ENCODE measurements around the gene KIT. TPM values are rescaled to one million over a fixed set of nuclear protein-coding genes. Genes with fewer than 3 reads are reported as not detected.

KIT gene
- total and polyA plus RNA-seq, 2 donors (not counting 3 experiments of a cell fraction or from before 2014, with no cell fraction given), result 19.8 to 39.7 TPM

GRCh38 chr4:54709400-54709799 is 51.6 kb downstream of the KIT start:
- ChIA-PET POLR2A (no interaction called here), CTCF (no interaction called here)
- H4K20me1 ChIP-seq (replicated peaks; ENCODE audit: control insufficient read depth, extremely low read depth, insufficient read depth, low read length), result no peaks in the 10 kb centered on the region
- intact Hi-C loops (cut with micrococcal nuclease) (no loop called here), dilution Hi-C loops (cut with MboI; ENCODE audit: extremely low pct_ligation_motif_present, low sequenced_read_pairs) (no loop called here)
- H3K27me3 ChIP-seq (ENCODE audit: control insufficient read depth in 2 of 2, insufficient read depth in 2 of 2, low read length in 2 of 2), result no peaks in the 10 kb centered on the region
- no peak overlapping the region for H3K9ac ChIP-seq (replicated peaks; ENCODE audit: extremely low read depth, insufficient read depth, low read length)
- H3K4me3 ChIP-seq (replicated peaks in 1 of 3; ENCODE audit: insufficient read depth in 1 of 3, low read depth in 1 of 3, low read length in 3 of 3), result no peak overlapping the region
- no peak overlapping the region for H3K4me2 ChIP-seq (ENCODE audit: insufficient read depth, low read length)
- no peak for DNase-seq (ENCODE audit: low read depth, low spot score)
- H3K4me1 ChIP-seq (ENCODE audit: control insufficient read depth, extremely low read depth, insufficient read depth, low read length), result peaks cover 5% of the 10 kb centered on the region
- no peaks in the 10 kb centered on the region for H3K79me2 ChIP-seq (ENCODE audit: control insufficient read depth, insufficient read depth, low read length)
- H3K9me1 ChIP-seq (replicated peaks; ENCODE audit: control insufficient read depth, extremely low read depth, insufficient read depth, low read length), result no peaks in the 10 kb centered on the region
- no peaks in the 10 kb centered on the region for H3K9me3 ChIP-seq (replicated peaks; ENCODE audit: control insufficient read depth, insufficient read depth, low read length)
- BruUV-seq (replicated peaks), result no TSS peak
- FAIRE-seq, result no peak
- no peak overlapping the region for H3K27ac ChIP-seq (ENCODE audit: insufficient read depth, low read depth, low read length)
- TF ChIP-seq CTCF (IDR thresholded peaks at IDR 0.05; ENCODE audit: extremely low read depth in 1 of 2, insufficient read depth in 1 of 2, low read depth in 1 of 2, low read length in 2 of 2), result no peak
- TF ChIP-seq MYC (IDR thresholded peaks at IDR 0.05; ENCODE audit: low read depth, low read length), result no peak
- TF ChIP-seq POLR2A (IDR thresholded peaks at IDR 0.05; ENCODE audit: low read depth, low read length), result no peak
- TF ChIP-seq POLR2AphosphoS5 (IDR thresholded peaks at IDR 0.05; ENCODE audit: insufficient read depth, low read depth, low read length), result no peak
- no peak for TF ChIP-seq JUN (IDR thresholded peaks at IDR 0.05; ENCODE audit: borderline replicate concordance, insufficient read depth, insufficient read length, low read depth)
- TF ChIP-seq MAX (IDR thresholded peaks at IDR 0.05; ENCODE audit: insufficient read depth, insufficient read length), result no peak
- TF ChIP-seq FOS (IDR thresholded peaks at IDR 0.05; ENCODE audit: borderline replicate concordance, insufficient read depth, low read length), result no peak
- TF ChIP-seq EZH2 (IDR thresholded peaks at IDR 0.05; ENCODE audit: borderline replicate concordance, low read depth, low read length, severe bottlenecking), result no peak
- no peak for TF ChIP-seq GATA2 (IDR thresholded peaks at IDR 0.05; ENCODE audit: insufficient read depth, insufficient read length, low read depth, low read length)
- H3K36me3 ChIP-seq (ENCODE audit: control insufficient read depth in 2 of 2, extremely low read depth in 1 of 2, insufficient read depth in 2 of 2, low read length in 2 of 2), result no peaks in the 10 kb centered on the region
- H2AFZ ChIP-seq (ENCODE audit: low read depth, low read length), result no peak overlapping the region
